GM23338 (cell line): ENCODE results near the gene SANBR. TPM values are rescaled to one million over a fixed set of nuclear protein-coding genes. Genes with fewer than 3 reads are reported as not detected.

Source experiments
- ATAC-seq: fragments of 200-7000 bp; cut with Tn5 transposase; 3 replicates; pipeline ENCODE4 v1.9.1; 2020
- DNase-seq: peaks from one replicate; pipeline ENCODE4 v3.0.0-alpha.2; 2015; ENCODE audit warnings: low spot score
- H2AFZ ChIP-seq: fragments of 200-600 bp; sonication (generic); 2 replicates; pipeline ENCODE4 v1.8.0; 2016; ENCODE audit warnings: antibody characterized with exemption, mild to moderate bottlenecking, moderate library complexity
- H3F3A ChIP-seq: fragments of 200-600 bp; sonication (generic); replicated peaks from 2 replicates; pipeline ENCODE4 v1.8.0; 2017; ENCODE audit warnings: antibody characterized with exemption, mixed run types, low read depth
- H3K27ac ChIP-seq: fragments of 200-600 bp; sonication (generic); 2 replicates; pipeline ENCODE4 v1.6.1; 2016; ENCODE audit warnings: low read depth
- H3K27me3 ChIP-seq: fragments of 200-600 bp; sonication (generic); 2 replicates; pipeline ENCODE4 v1.8.0; 2016; ENCODE audit warnings: mild to moderate bottlenecking, mixed run types, moderate library complexity; ENCODE audit not compliant: insufficient read depth
- H3K36me3 ChIP-seq: fragments of 200-600 bp; sonication (generic); 2 replicates; pipeline ENCODE4 v1.8.0; 2016; ENCODE audit warnings: mild to moderate bottlenecking; ENCODE audit not compliant: insufficient read depth
- H3K4me1 ChIP-seq: fragments of 200-600 bp; sonication (generic); 2 replicates; pipeline ENCODE4 v1.8.0; 2016; ENCODE audit warnings: mild to moderate bottlenecking, moderate library complexity; ENCODE audit not compliant: insufficient read depth
- H3K4me2 ChIP-seq: fragments of 200-600 bp; sonication (generic); 2 replicates; pipeline ENCODE4 v1.7.1; 2017; ENCODE audit warnings: mixed run types
- H3K4me3 ChIP-seq: fragments of 200-600 bp; sonication (generic); 2 replicates; pipeline ENCODE4 v1.6.1; 2016; ENCODE audit warnings: mixed run types
- H3K79me2 ChIP-seq: fragments of 200-600 bp; sonication (generic); replicated peaks from 2 replicates; pipeline ENCODE4 v1.8.0; 2017; ENCODE audit warnings: mild to moderate bottlenecking; ENCODE audit not compliant: insufficient read depth
- H3K9me2 ChIP-seq: fragments of 200-600 bp; sonication (generic); 2 replicates; pipeline ENCODE4 v1.8.0; 2017; ENCODE audit not compliant: insufficient read depth
- H4K20me1 ChIP-seq: fragments of 200-600 bp; sonication (generic); replicated peaks from 2 replicates; pipeline ENCODE4 v1.8.0; 2017; ENCODE audit warnings: mild to moderate bottlenecking; ENCODE audit not compliant: insufficient read depth
- H3K27ac Mint-ChIP-seq: 2 replicates; pipeline ENCODE4 v1.8.0; 2020; ENCODE audit warnings: inconsistent platforms, mild to moderate bottlenecking, moderate library complexity, mixed read lengths
- H3K27me3 Mint-ChIP-seq: 3 replicates; pipeline ENCODE4 v1.8.0; 2022; ENCODE audit warnings: low read depth, mild to moderate bottlenecking, moderate library complexity, mixed read lengths, inconsistent platforms; ENCODE audit not compliant: insufficient read depth, poor library complexity
- H3K36me3 Mint-ChIP-seq: 3 replicates; pipeline ENCODE4 v1.8.0; 2021; ENCODE audit warnings: low read depth, mild to moderate bottlenecking, inconsistent platforms, moderate library complexity, mixed read lengths
- H3K4me1 Mint-ChIP-seq: 3 replicates; pipeline ENCODE4 v1.8.0; 2020; ENCODE audit warnings: mild to moderate bottlenecking, inconsistent platforms, mixed read lengths
- H3K4me3 Mint-ChIP-seq: 3 replicates; pipeline ENCODE4 v1.8.0; 2021; ENCODE audit warnings: moderate library complexity, mild to moderate bottlenecking, inconsistent platforms, mixed read lengths
- H3K9me3 Mint-ChIP-seq: 3 replicates; pipeline ENCODE4 v1.8.0; 2020; ENCODE audit warnings: moderate library complexity, mild to moderate bottlenecking, inconsistent platforms, mixed read lengths
- CREB1 ChIP-seq: fragments of 250-450 bp; sonication (Bioruptor Pico); IDR thresholded peaks from 2 replicates; pipeline ENCODE4 v1.5.0; 2020; ENCODE audit warnings: low read depth, mild to moderate bottlenecking, moderate library complexity
- CTCF ChIP-seq, 2 experiments: fragments of 200-600 bp in 1 of 2; sonication (generic) in 1 of 2; conservative IDR thresholded peaks; 2 replicates each; pipeline versions ENCODE4 v1.5.1 to v1.6.1; 2016 to 2017; ENCODE audit warnings: antibody characterized with exemption in 2 of 2, low read depth in 2 of 2, mild to moderate bottlenecking in 2 of 2, moderate library complexity in 1 of 2
- ETS1 ChIP-seq: IDR thresholded peaks from 2 replicates; pipeline ENCODE4 v1.6.1; 2016; ENCODE audit warnings: antibody characterized with exemption
- EZH2 ChIP-seq: fragments of 200-600 bp; sonication (generic); IDR thresholded peaks from one replicate; pipeline ENCODE4 v1.8.0; 2017; ENCODE audit warnings: antibody characterized with exemption, mild to moderate bottlenecking, low read depth; ENCODE audit not compliant: unreplicated experiment
- EZH2phosphoT487 ChIP-seq: fragments of 200-600 bp; sonication (generic); IDR thresholded peaks from one replicate; pipeline ENCODE4 v1.8.1; 2018; ENCODE audit warnings: antibody characterized with exemption; ENCODE audit not compliant: unreplicated experiment
- JUNB ChIP-seq: IDR thresholded peaks from one replicate; pipeline ENCODE4 v1.6.1; 2016; ENCODE audit warnings: antibody characterized with exemption; ENCODE audit not compliant: unreplicated experiment
- NANOG ChIP-seq: IDR thresholded peaks from 2 replicates; pipeline ENCODE4 v1.6.1; 2016; ENCODE audit warnings: antibody characterized with exemption, borderline replicate concordance
- POLR2AphosphoS5 ChIP-seq: IDR thresholded peaks from 2 replicates; pipeline ENCODE4 v1.6.1; 2016; ENCODE audit warnings: antibody characterized with exemption, low read depth
- STAT1 ChIP-seq: IDR thresholded peaks from one replicate; pipeline ENCODE4 v1.6.1; 2016; ENCODE audit warnings: antibody characterized with exemption; ENCODE audit not compliant: unreplicated experiment
- ZNF114 ChIP-seq: fragments of 250-450 bp; sonication (Bioruptor Pico); IDR thresholded peaks from 2 replicates; pipeline ENCODE4 v1.5.0; 2020; ENCODE audit warnings: mild to moderate bottlenecking, moderate library complexity
- ZNF331 ChIP-seq: fragments of 250-450 bp; sonication (Bioruptor Pico); IDR thresholded peaks from 2 replicates; pipeline ENCODE4 v1.5.0; 2020; ENCODE audit warnings: low read depth, mild to moderate bottlenecking, moderate library complexity
- polyA plus RNA-seq: library from polyadenylated mRNA; unstranded; fragments of >200 nt; fragmentation: Nextera tagmentation; extraction: Ambion mirVana; gene quantifications from 2 replicates; pipeline ENCODE4 v1.2.1, GENCODE V29; 2016
- total RNA-seq: library from RNA; depleted of rRNA; stranded (reverse); fragments of >200 nt; shearing (Covaris generic); gene quantifications from 2 replicates; pipeline ENCODE4 v1.2.3, GENCODE V29; 2014

Gene SANBR
- total and polyA plus RNA-seq, 2 experiments from 2014 or later = 8.4 to 10.8 TPM

- TF ChIP-seq JUNB (no peak), ZNF331 (CRISPR knock-in tag) (no peak), NANOG (no peak), POLR2AphosphoS5 (no peak), ZNF114 (CRISPR knock-in tag) (no peak)
Measured at GRCh38 chr2:61089797-61090196, 24.1 kb downstream of the SANBR start (continued).

- no peak overlapping the region for H3K4me3 Mint-ChIP-seq
- H3K27me3 Mint-ChIP-seq = no peaks in the 10 kb centered on the region
- H3K4me1 ChIP-seq = no peaks in the 10 kb centered on the region
- no peaks in the 10 kb centered on the region for H4K20me1 ChIP-seq
- no peaks in the 10 kb centered on the region for H3K27me3 ChIP-seq
- no peak overlapping the region for H3K27ac ChIP-seq
- H3K79me2 ChIP-seq = no peaks in the 10 kb centered on the region
- peaks cover 4% of the 10 kb centered on the region; the same call in 2 of the 3 replicates for H3K36me3 Mint-ChIP-seq
- no peak overlapping the region for H3K27ac Mint-ChIP-seq
- peaks cover 11% of the 10 kb centered on the region; the same call in 1 of the 2 replicates for H3K36me3 ChIP-seq
- no peak for ATAC-seq
- no peak overlapping the region for H3K4me3 ChIP-seq
- no peak overlapping the region for H3K4me2 ChIP-seq
- TF ChIP-seq POLR2AphosphoS5 (no peak), ZNF331 (CRISPR knock-in tag) (no peak), CTCF (conservative IDR thresholded peaks at IDR 0.05; ENCODE audit: low read depth in 2 of 2) (no peak), EZH2phosphoT487 (no peak)
- H2AFZ ChIP-seq = no peak overlapping the region
- H3K4me1 Mint-ChIP-seq = no peaks in the 10 kb centered on the region
- H3F3A ChIP-seq = no peaks in the 10 kb centered on the region
- no peaks in the 10 kb centered on the region for H3K9me3 Mint-ChIP-seq
- H3K9me2 ChIP-seq = no peaks in the 10 kb centered on the region
- no peak for DNase-seq
Measured at GRCh38 chr2:61090386-61090921, 24.8 kb downstream of the SANBR start.

GRCh38 chr2:61091485-61091884 is 25.8 kb downstream of the SANBR start:
- Mint-ChIP-seq H3K36me3 (peaks cover 4% of the 10 kb centered on the region; the same call in 2 of the 3 replicates), H3K27me3 (peaks cover under 1% of the 10 kb centered on the region), H3K4me1 (no peaks in the 10 kb centered on the region), H3K27ac (no peak overlapping the region), H3K9me3 (no peaks in the 10 kb centered on the region), H3K4me3 (no peak overlapping the region)
- peaks cover 5% of the 10 kb centered on the region; the same call in 1 of the 2 replicates for H3K9me2 ChIP-seq
- H3K79me2 ChIP-seq = no peaks in the 10 kb centered on the region
- H3K27me3 ChIP-seq = no peaks in the 10 kb centered on the region
- DNase-seq = no peak
- H3F3A ChIP-seq = no peaks in the 10 kb centered on the region
- no peak overlapping the region for H3K4me2 ChIP-seq
- no peak for ATAC-seq
- H3K27ac ChIP-seq = no peak overlapping the region
- H2AFZ ChIP-seq = no peak overlapping the region
- no peaks in the 10 kb centered on the region for H4K20me1 ChIP-seq
- H3K36me3 ChIP-seq = peaks cover 11% of the 10 kb centered on the region; the same call in 1 of the 2 replicates
- H3K4me1 ChIP-seq = no peaks in the 10 kb centered on the region
- no peak overlapping the region for H3K4me3 ChIP-seq
- TF ChIP-seq EZH2phosphoT487 = no peak
- no peak for TF ChIP-seq STAT1
- TF ChIP-seq ZNF114 (CRISPR knock-in tag) = no peak
- no peak for TF ChIP-seq JUNB
- TF ChIP-seq CREB1 (CRISPR knock-in tag) = no peak
- TF ChIP-seq POLR2AphosphoS5 = no peak
- no peak for TF ChIP-seq ZNF331 (CRISPR knock-in tag)
- TF ChIP-seq NANOG = no peak
- TF ChIP-seq ETS1 = no peak
- no peak for TF ChIP-seq EZH2
